ENCODE measurements around the gene RASA4B. TPM values are rescaled to one million over a fixed set of nuclear protein-coding genes. Genes with fewer than 3 reads are reported as not detected.
"Not testable (repeated sequence)": the region's sequence is repeated elsewhere in the genome, so short reads cannot be mapped to it uniquely, and the experiment has no call there.

The RASA4B gene
- total RNA-seq, 4 donors from 2014 or later, result 0.98 to 14.6 (median 6.4) TPM

- H3K27ac ChIP-seq; H3K36me3 ChIP-seq; H3K4me1 ChIP-seq; H3K9me3 ChIP-seq; intact Hi-C loops (cut with DNase I); H3K27me3 ChIP-seq; H3K4me3 ChIP-seq (replicated peaks in 1 of 3): not testable (repeated sequence)
- DNase-seq, result peak; percentile 26 to 68
- WGBS, 2 donors, result 5 to 7% methylated on average over 8 of the region's 11 CpGs
- TF ChIP-seq CTCF (IDR thresholded peaks at IDR 0.05), result peak in 5 of 6 experiments; percentile 11 to 49 (median 40)
Observed at GRCh38 chr7:102479982-102480637, 37.5 kb downstream of the RASA4B start.

- H3K4me3 ChIP-seq (replicated peaks in 1 of 3); H3K27ac ChIP-seq; H3K36me3 ChIP-seq; H3K27me3 ChIP-seq; H3K9me3 ChIP-seq; DNase-seq; intact Hi-C loops (cut with DNase I); H3K4me1 ChIP-seq: not testable (repeated sequence)
- no CpG with 5 or more reads among the region's 10 CpGs for WGBS, 2 donors
Observed at GRCh38 chr7:102479209-102479584, 38.4 kb downstream of the RASA4B start.

- H3K9me3 ChIP-seq; H3K4me1 ChIP-seq; intact Hi-C loops (cut with DNase I); H3K27ac ChIP-seq; H3K36me3 ChIP-seq; H3K27me3 ChIP-seq: not testable (repeated sequence)
- 0% methylated on average over 1 of the region's 72 CpGs; no CpG with 5 or more reads in 1 of the 2 donors for WGBS, 2 donors
- peak within 1 kb of the TSS in 1 of 3 donors; percentile 40 for H3K4me3 ChIP-seq (replicated peaks in 1 of 3)
- TF ChIP-seq CTCF (IDR thresholded peaks at IDR 0.05) (peak in 4 of 6 experiments; percentile 16 to 62 (median 36)), POLR2A (IDR thresholded peaks at IDR 0.05) (peak in 1 of 2 donors; percentile 47)
- DNase-seq, result peak; percentile 67 to 86
Observed at GRCh38 chr7:102478314-102479208, 39.0 kb downstream of the RASA4B start, which contains the start of gene POLR2J. POLR2J (minus strand) TSS chr7:102478922; CDS start chr7:102478860, 62 bp downstream.

GRCh38 chr7:102474736-102475435 lies 42.7 kb downstream of the RASA4B start:
- H3K9me3 ChIP-seq; H3K4me1 ChIP-seq; DNase-seq; H3K27me3 ChIP-seq; H3K4me3 ChIP-seq (replicated peaks in 1 of 3); intact Hi-C loops (cut with DNase I); H3K27ac ChIP-seq: not testable (repeated sequence)
- H3K36me3 ChIP-seq, result peaks cover 12 to 17% of the 10 kb centered on the region in 2 donors
- 95% methylated on average over 4 of the region's 19 CpGs; no CpG with 5 or more reads in 1 of the 2 donors for WGBS, 2 donors

GRCh38 chr7:102474116-102474515 lies 43.5 kb downstream of the RASA4B start:
- H3K27ac ChIP-seq; intact Hi-C loops (cut with DNase I); DNase-seq; H3K4me3 ChIP-seq (replicated peaks in 1 of 3); H3K9me3 ChIP-seq; H3K4me1 ChIP-seq; H3K27me3 ChIP-seq: not testable (repeated sequence)
- WGBS, 2 donors, result 89% methylated on average over 7 of the region's 14 CpGs; no CpG with 5 or more reads in 1 of the 2 donors
- H3K36me3 ChIP-seq, result peaks cover 12 to 17% of the 10 kb centered on the region in 2 donors

- TF ChIP-seq POLR2A (IDR thresholded peaks at IDR 0.05) (no peak), CTCF (IDR thresholded peaks at IDR 0.05) (no peak)
- peak; percentile 0 to 1 for DNase-seq
- Histone ChIP-seq H3K4me1 (no peaks in the 10 kb centered on the region), H3K36me3 (peaks cover 12 to 17% of the 10 kb centered on the region in 2 donors), H3K27me3 (no peaks in the 10 kb centered on the region), H3K27ac (no peak overlapping the region), H3K4me3 (replicated peaks in 1 of 3) (no peak overlapping the region), H3K9me3 (no peaks in the 10 kb centered on the region)
- intact Hi-C loops (cut with DNase I), result no loop called here
- WGBS, 2 donors, result 88% methylated on average over 19 to 21 of the region's 23 CpGs
Observed at GRCh38 chr7:102473271-102473991, 44.1 kb downstream of the RASA4B start.

Measured in thyroid gland (tissue), 4 donors.